ENCODE data around the gene KIFAP3.
"Not testable (repeated sequence)": the region's sequence is repeated elsewhere in the genome, so short reads cannot be mapped to it uniquely, and the experiment has no call there.

Gene KIFAP3

GRCh38 chr1:170096806-170097340 is 22.4 kb upstream of the KIFAP3 start:
- no peaks in the 10 kb centered on the region for H3K9me3 ChIP-seq (ENCODE audit: severe bottlenecking)

GRCh38 chr1:170095976-170096748 is 21.7 kb upstream of the KIFAP3 start:
- no peak for TF ChIP-seq CTCF (IDR thresholded peaks at IDR 0.05; ENCODE audit: poor library complexity, severe bottlenecking)
- no peaks in the 10 kb centered on the region for H3K27me3 ChIP-seq (ENCODE audit: insufficient read depth, poor library complexity, severe bottlenecking)
- H3K9me3 ChIP-seq (ENCODE audit: severe bottlenecking): no peaks in the 10 kb centered on the region
- no peaks in the 10 kb centered on the region for H3K4me1 ChIP-seq (ENCODE audit: insufficient read depth, poor library complexity, severe bottlenecking)
- no peak overlapping the region for H3K27ac ChIP-seq (ENCODE audit: poor library complexity, severe bottlenecking)
- no peaks in the 10 kb centered on the region for H3K36me3 ChIP-seq (ENCODE audit: low read depth)
- no peak for ATAC-seq (ENCODE audit: low read depth)
- H3K4me3 ChIP-seq (ENCODE audit: severe bottlenecking): no peak overlapping the region
- no peak for DNase-seq (ENCODE audit: low spot score)

More at GRCh38 chr1:170096806-170097340, 22.4 kb upstream of the KIFAP3 start:
- Histone ChIP-seq H3K27ac (ENCODE audit: poor library complexity, severe bottlenecking) (no peak overlapping the region), H3K4me3 (ENCODE audit: severe bottlenecking) (no peak overlapping the region), H3K27me3 (ENCODE audit: insufficient read depth, poor library complexity, severe bottlenecking) (no peaks in the 10 kb centered on the region), H3K36me3 (ENCODE audit: low read depth) (no peaks in the 10 kb centered on the region), H3K4me1 (ENCODE audit: insufficient read depth, poor library complexity, severe bottlenecking) (no peaks in the 10 kb centered on the region)
- no peak for TF ChIP-seq CTCF (IDR thresholded peaks at IDR 0.05; ENCODE audit: poor library complexity, severe bottlenecking)
- no peak for ATAC-seq (ENCODE audit: low read depth)
- DNase-seq (ENCODE audit: low spot score): no peak

- not testable (repeated sequence) for H3K4me3 ChIP-seq (ENCODE audit: severe bottlenecking); ATAC-seq (ENCODE audit: low read depth); H3K9me3 ChIP-seq (ENCODE audit: severe bottlenecking); H3K27me3 ChIP-seq (ENCODE audit: insufficient read depth, poor library complexity, severe bottlenecking); DNase-seq (ENCODE audit: low spot score); H3K27ac ChIP-seq (ENCODE audit: poor library complexity, severe bottlenecking); H3K36me3 ChIP-seq (ENCODE audit: low read depth); H3K4me1 ChIP-seq (ENCODE audit: insufficient read depth, poor library complexity, severe bottlenecking)
Measured at GRCh38 chr1:170094697-170095616, 20.5 kb upstream of the KIFAP3 start.

GRCh38 chr1:170086399-170087032 is 12.0 kb upstream of the KIFAP3 start:
- TF ChIP-seq CTCF (IDR thresholded peaks at IDR 0.05; ENCODE audit: poor library complexity, severe bottlenecking): no peak
- Histone ChIP-seq H3K27ac (ENCODE audit: poor library complexity, severe bottlenecking) (no peak overlapping the region), H3K27me3 (ENCODE audit: insufficient read depth, poor library complexity, severe bottlenecking) (no peaks in the 10 kb centered on the region), H3K36me3 (ENCODE audit: low read depth) (no peaks in the 10 kb centered on the region), H3K4me3 (ENCODE audit: severe bottlenecking) (no peak overlapping the region), H3K9me3 (ENCODE audit: severe bottlenecking) (no peaks in the 10 kb centered on the region), H3K4me1 (ENCODE audit: insufficient read depth, poor library complexity, severe bottlenecking) (no peaks in the 10 kb centered on the region)
- no peak for ATAC-seq (ENCODE audit: low read depth)
- DNase-seq (ENCODE audit: low spot score): no peak

- H3K27me3 ChIP-seq (ENCODE audit: insufficient read depth, poor library complexity, severe bottlenecking): no peaks in the 10 kb centered on the region
- DNase-seq (ENCODE audit: low spot score): no peak
- H3K36me3 ChIP-seq (ENCODE audit: low read depth): no peaks in the 10 kb centered on the region
- no peak overlapping the region for H3K27ac ChIP-seq (ENCODE audit: poor library complexity, severe bottlenecking)
- H3K9me3 ChIP-seq (ENCODE audit: severe bottlenecking): no peaks in the 10 kb centered on the region
- no peak for ATAC-seq (ENCODE audit: low read depth)
- no peak overlapping the region for H3K4me3 ChIP-seq (ENCODE audit: severe bottlenecking)
- no peak for TF ChIP-seq CTCF (IDR thresholded peaks at IDR 0.05; ENCODE audit: poor library complexity, severe bottlenecking)
- H3K4me1 ChIP-seq (ENCODE audit: insufficient read depth, poor library complexity, severe bottlenecking): no peaks in the 10 kb centered on the region
Measured at GRCh38 chr1:170085091-170085490, 10.6 kb upstream of the KIFAP3 start.
